ENCODE measurements around the gene ZNF831. TPM values are rescaled to one million over a fixed set of nuclear protein-coding genes. Genes with fewer than 3 reads are reported as not detected.

The ZNF831 gene
- total RNA-seq, 1 experiment from 2014 or later = 0.04 TPM

- TF ChIP-seq SMAD3 (CRISPR knock-in tag; IDR thresholded peaks at IDR 0.05; ENCODE audit: borderline replicate concordance) (no peak), SP1 (CRISPR knock-in tag; conservative IDR thresholded peaks at IDR 0.05) (no peak), CDX4 (CRISPR knock-in tag; IDR thresholded peaks at IDR 0.05; ENCODE audit: borderline replicate concordance) (no peak), ZNF317 (CRISPR knock-in tag; IDR thresholded peaks at IDR 0.05; ENCODE audit: borderline replicate concordance, low read depth) (no peak), ETV6 (CRISPR knock-in tag; IDR thresholded peaks at IDR 0.05) (no peak), ZNF416 (CRISPR knock-in tag; IDR thresholded peaks at IDR 0.05) (no peak), KAT7 (CRISPR knock-in tag; IDR thresholded peaks at IDR 0.05; ENCODE audit: borderline replicate concordance) (no peak), FOXK1 (CRISPR knock-in tag; IDR thresholded peaks at IDR 0.05) (no peak), RELA (CRISPR knock-in tag; IDR thresholded peaks at IDR 0.05; ENCODE audit: borderline replicate concordance) (no peak)
- TF ChIP-seq, protein P1, sequence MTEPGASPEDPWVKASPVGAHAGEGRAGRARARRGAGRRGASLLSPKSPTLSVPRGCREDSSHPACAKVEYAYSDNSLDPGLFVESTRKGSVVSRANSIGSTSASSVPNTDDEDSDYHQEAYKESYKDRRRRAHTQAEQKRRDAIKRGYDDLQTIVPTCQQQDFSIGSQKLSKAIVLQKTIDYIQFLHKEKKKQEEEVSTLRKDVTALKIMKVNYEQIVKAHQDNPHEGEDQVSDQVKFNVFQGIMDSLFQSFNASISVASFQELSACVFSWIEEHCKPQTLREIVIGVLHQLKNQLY (CRISPR knock-in tag; IDR thresholded peaks at IDR 0.05) = no peak
- TF ChIP-seq, protein P2, sequence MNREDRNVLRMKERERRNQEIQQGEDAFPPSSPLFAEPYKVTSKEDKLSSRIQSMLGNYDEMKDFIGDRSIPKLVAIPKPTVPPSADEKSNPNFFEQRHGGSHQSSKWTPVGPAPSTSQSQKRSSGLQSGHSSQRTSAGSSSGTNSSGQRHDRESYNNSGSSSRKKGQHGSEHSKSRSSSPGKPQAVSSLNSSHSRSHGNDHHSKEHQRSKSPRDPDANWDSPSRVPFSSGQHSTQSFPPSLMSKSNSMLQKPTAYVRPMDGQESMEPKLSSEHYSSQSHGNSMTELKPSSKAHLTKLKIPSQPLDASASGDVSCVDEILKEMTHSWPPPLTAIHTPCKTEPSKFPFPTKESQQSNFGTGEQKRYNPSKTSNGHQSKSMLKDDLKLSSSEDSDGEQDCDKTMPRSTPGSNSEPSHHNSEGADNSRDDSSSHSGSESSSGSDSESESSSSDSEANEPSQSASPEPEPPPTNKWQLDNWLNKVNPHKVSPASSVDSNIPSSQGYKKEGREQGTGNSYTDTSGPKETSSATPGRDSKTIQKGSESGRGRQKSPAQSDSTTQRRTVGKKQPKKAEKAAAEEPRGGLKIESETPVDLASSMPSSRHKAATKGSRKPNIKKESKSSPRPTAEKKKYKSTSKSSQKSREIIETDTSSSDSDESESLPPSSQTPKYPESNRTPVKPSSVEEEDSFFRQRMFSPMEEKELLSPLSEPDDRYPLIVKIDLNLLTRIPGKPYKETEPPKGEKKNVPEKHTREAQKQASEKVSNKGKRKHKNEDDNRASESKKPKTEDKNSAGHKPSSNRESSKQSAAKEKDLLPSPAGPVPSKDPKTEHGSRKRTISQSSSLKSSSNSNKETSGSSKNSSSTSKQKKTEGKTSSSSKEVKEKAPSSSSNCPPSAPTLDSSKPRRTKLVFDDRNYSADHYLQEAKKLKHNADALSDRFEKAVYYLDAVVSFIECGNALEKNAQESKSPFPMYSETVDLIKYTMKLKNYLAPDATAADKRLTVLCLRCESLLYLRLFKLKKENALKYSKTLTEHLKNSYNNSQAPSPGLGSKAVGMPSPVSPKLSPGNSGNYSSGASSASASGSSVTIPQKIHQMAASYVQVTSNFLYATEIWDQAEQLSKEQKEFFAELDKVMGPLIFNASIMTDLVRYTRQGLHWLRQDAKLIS (CRISPR knock-in tag; IDR thresholded peaks at IDR 0.05; ENCODE audit: borderline replicate concordance) = no peak
- TF ChIP-seq, protein P3, sequence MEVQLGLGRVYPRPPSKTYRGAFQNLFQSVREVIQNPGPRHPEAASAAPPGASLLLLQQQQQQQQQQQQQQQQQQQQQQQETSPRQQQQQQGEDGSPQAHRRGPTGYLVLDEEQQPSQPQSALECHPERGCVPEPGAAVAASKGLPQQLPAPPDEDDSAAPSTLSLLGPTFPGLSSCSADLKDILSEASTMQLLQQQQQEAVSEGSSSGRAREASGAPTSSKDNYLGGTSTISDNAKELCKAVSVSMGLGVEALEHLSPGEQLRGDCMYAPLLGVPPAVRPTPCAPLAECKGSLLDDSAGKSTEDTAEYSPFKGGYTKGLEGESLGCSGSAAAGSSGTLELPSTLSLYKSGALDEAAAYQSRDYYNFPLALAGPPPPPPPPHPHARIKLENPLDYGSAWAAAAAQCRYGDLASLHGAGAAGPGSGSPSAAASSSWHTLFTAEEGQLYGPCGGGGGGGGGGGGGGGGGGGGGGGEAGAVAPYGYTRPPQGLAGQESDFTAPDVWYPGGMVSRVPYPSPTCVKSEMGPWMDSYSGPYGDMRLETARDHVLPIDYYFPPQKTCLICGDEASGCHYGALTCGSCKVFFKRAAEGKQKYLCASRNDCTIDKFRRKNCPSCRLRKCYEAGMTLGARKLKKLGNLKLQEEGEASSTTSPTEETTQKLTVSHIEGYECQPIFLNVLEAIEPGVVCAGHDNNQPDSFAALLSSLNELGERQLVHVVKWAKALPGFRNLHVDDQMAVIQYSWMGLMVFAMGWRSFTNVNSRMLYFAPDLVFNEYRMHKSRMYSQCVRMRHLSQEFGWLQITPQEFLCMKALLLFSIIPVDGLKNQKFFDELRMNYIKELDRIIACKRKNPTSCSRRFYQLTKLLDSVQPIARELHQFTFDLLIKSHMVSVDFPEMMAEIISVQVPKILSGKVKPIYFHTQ (CRISPR knock-in tag; IDR thresholded peaks at IDR 0.05) = no peak
These were observed 28.5 kb upstream of the ZNF831 start (continued) for GRCh38 chr20:59135093-59135492.

DNA sequence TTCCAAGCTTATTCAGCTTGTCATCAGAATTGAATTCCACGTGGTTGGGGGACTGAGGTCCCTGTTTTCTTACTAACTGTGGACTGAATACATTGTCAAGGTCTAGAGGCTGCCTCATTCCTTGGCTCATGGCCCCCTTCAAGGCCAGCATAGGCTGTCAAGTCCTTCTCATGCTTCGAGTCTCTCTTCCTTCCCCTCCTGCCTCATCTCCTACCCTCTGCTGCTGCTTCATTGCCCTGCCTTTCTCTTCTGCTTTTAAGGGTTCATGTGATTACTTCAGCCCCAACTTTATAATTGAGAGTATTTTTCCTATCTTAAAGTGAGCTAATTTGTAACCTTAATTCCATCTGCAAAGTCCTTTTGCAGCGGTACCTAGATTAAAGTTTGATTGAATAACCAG lies 27.6 kb upstream of the ZNF831 start:
- Mint-ChIP-seq H3K4me3 (no peak overlapping the region), H3K27ac (no peak overlapping the region), H3K36me3 (peaks cover 21% of the 10 kb centered on the region), H3K9me3 (peaks cover 51% of the 10 kb centered on the region), H3K27me3 (ENCODE audit: low read depth) (peaks cover 12% of the 10 kb centered on the region), H3K4me1 (no peaks in the 10 kb centered on the region)
- ATAC-seq = no peak
- no peak for DNase-seq (ENCODE audit: low spot score)
- no peak for TF ChIP-seq USF2 (CRISPR knock-in tag; IDR thresholded peaks at IDR 0.05)
- ChIA-PET CTCF (interaction anchor here (1.1 kb wide), 1 partner anchor 14 kb away, joined by 3 read pairs; no protein-coding TSS in a partner anchor), POLR2A (no interaction called here)

- ChIA-PET CTCF (no interaction called here), POLR2A (interaction anchor here (0.7 kb wide), 1 partner anchor 220 kb away, joined by 6 read pairs; no protein-coding TSS in a partner anchor)
- DNase-seq (ENCODE audit: low spot score) = no peak
- ATAC-seq = no peak
- H3K4me1 Mint-ChIP-seq = no peaks in the 10 kb centered on the region
- H3K4me3 Mint-ChIP-seq = no peak overlapping the region
- no peak overlapping the region for H3K27ac Mint-ChIP-seq
- peaks cover 21% of the 10 kb centered on the region for H3K36me3 Mint-ChIP-seq
- peaks cover 59% of the 10 kb centered on the region for H3K9me3 Mint-ChIP-seq
- H3K27me3 Mint-ChIP-seq (ENCODE audit: low read depth) = peaks cover 12% of the 10 kb centered on the region
- TF ChIP-seq GRHL2 (CRISPR knock-in tag; IDR thresholded peaks at IDR 0.05; ENCODE audit: insufficient replicate concordance, severe bottlenecking) (no peak), JAZF1 (CRISPR knock-in tag; IDR thresholded peaks at IDR 0.05) (no peak), MYBL2 (CRISPR knock-in tag; IDR thresholded peaks at IDR 0.05) (no peak), CREM (CRISPR knock-in tag; IDR thresholded peaks at IDR 0.05) (no peak), IRF2 (CRISPR knock-in tag; IDR thresholded peaks at IDR 0.05; ENCODE audit: borderline replicate concordance, low read depth) (no peak), RORB (CRISPR knock-in tag; IDR thresholded peaks at IDR 0.05) (no peak), USF1 (CRISPR knock-in tag; IDR thresholded peaks at IDR 0.05) (no peak), ZNF138 (CRISPR knock-in tag; conservative IDR thresholded peaks at IDR 0.05) (no peak)
- TF ChIP-seq, protein P4, sequence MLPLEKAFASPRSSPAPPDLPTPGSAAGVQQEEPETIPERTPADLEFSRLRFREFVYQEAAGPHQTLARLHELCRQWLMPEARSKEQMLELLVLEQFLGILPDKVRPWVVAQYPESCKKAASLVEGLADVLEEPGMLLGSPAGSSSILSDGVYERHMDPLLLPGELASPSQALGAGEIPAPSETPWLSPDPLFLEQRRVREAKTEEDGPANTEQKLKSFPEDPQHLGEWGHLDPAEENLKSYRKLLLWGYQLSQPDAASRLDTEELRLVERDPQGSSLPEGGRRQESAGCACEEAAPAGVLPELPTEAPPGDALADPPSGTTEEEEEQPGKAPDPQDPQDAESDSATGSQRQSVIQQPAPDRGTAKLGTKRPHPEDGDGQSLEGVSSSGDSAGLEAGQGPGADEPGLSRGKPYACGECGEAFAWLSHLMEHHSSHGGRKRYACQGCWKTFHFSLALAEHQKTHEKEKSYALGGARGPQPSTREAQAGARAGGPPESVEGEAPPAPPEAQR (CRISPR knock-in tag; IDR thresholded peaks at IDR 0.05) = no peak
These were observed 26.1 kb upstream of the ZNF831 start for GRCh38 chr20:59137532-59137931.

Data from WTC11 (cell line).